IMR-90 (cell line): ENCODE results near the gene PAFAH2. TPM values are rescaled to one million over a fixed set of nuclear protein-coding genes. Genes with fewer than 3 reads are reported as not detected.
A peak's percentile ranks its signal among the peaks of the same experiment; 100 is the strongest.

ENCODE experiments used
- ATAC-seq: fragments of 200-7000 bp; cut with Tn5 transposase; 2 replicates; pipeline ENCODE4 v1.9.1; 2020; ENCODE audit warnings: low read depth, mild to moderate bottlenecking, moderate library complexity
- BruUV-seq: library from RNA; stranded (reverse); fragments of 400-500 nt; replicated peaks from 2 replicates; lab custom pipeline; 2021; lab: Mats Ljungman, UMichigan
- CTCF ChIA-PET: fragments of 300-600 bp; formaldehyde crosslinking; extraction: SDS; loops from one replicate; lab custom pipeline; 2021; ENCODE audit warnings: antibody characterized with exemption; lab: Yijun Ruan, JAX
- POLR2A ChIA-PET: fragments of 300-600 bp; sonication (Branson Sonifier 250); formaldehyde crosslinking; loops from one replicate; lab custom pipeline; 2022; ENCODE audit warnings: antibody characterized with exemption; ENCODE audit not compliant: unreplicated experiment; lab: Charles Lee
- DNase-seq: peaks from one replicate; pipeline ENCODE4 v3.0.0; 2013
- H2AFZ ChIP-seq: replicated peaks from 2 replicates; pipeline ENCODE3; 2013; ENCODE audit warnings: low read length, mild to moderate bottlenecking; ENCODE audit not compliant: poor library complexity
- H2AK5ac ChIP-seq: 2 replicates; pipeline ENCODE4 v1.6.1; 2013; ENCODE audit warnings: low read depth, low read length, inconsistent platforms
- H2AK9ac ChIP-seq: replicated peaks from 2 replicates; pipeline ENCODE3; 2013; ENCODE audit warnings: mild to moderate bottlenecking, low read depth, low read length, moderate library complexity; ENCODE audit not compliant: poor library complexity
- H2BK120ac ChIP-seq: 2 replicates; pipeline ENCODE4 v1.6.1; 2013; ENCODE audit warnings: low read depth, low read length, inconsistent platforms
- H2BK15ac ChIP-seq: 3 replicates; pipeline ENCODE4 v1.6.1; 2013; ENCODE audit warnings: low read depth, low read length, inconsistent platforms
- H2BK20ac ChIP-seq: 2 replicates; pipeline ENCODE4 v1.6.1; 2013; ENCODE audit warnings: low read depth, mild to moderate bottlenecking, inconsistent platforms, low read length, moderate library complexity
- H2BK5ac ChIP-seq: 2 replicates; pipeline ENCODE4 v1.6.1; 2013; ENCODE audit warnings: mild to moderate bottlenecking, low read depth, low read length, inconsistent platforms; ENCODE audit not compliant: poor library complexity, severe bottlenecking
- H3K14ac ChIP-seq: replicated peaks from 2 replicates; pipeline ENCODE4 v1.6.1; 2013; ENCODE audit warnings: low read depth, low read length, inconsistent platforms
- H3K18ac ChIP-seq: 2 replicates; pipeline ENCODE4 v1.6.1; 2013; ENCODE audit warnings: low read depth, low read length, control low read depth
- H3K23ac ChIP-seq: 2 replicates; pipeline ENCODE4 v1.6.1; 2013; ENCODE audit warnings: low read depth, low read length, inconsistent platforms
- H3K27ac ChIP-seq: 2 replicates; pipeline ENCODE4 v1.5.1; 2013; ENCODE audit warnings: mild to moderate bottlenecking, control low read depth, low read length; ENCODE audit not compliant: insufficient read depth
- H3K27me3 ChIP-seq: 2 replicates; pipeline ENCODE4 v1.6.1; 2013; ENCODE audit warnings: low read length; ENCODE audit not compliant: control insufficient read depth, insufficient read depth
- H3K36me3 ChIP-seq: 2 replicates; pipeline ENCODE4 v1.6.1; 2013; ENCODE audit warnings: low read length, mixed read lengths; ENCODE audit not compliant: control insufficient read depth, insufficient read depth
- H3K4ac ChIP-seq: 2 replicates; pipeline ENCODE4 v1.6.1; 2013; ENCODE audit warnings: low read depth, low read length, inconsistent platforms
- H3K4me1 ChIP-seq: 2 replicates; pipeline ENCODE4 v1.6.1; 2013; ENCODE audit warnings: low read length, mixed read lengths; ENCODE audit not compliant: control insufficient read depth, insufficient read depth
- H3K4me2 ChIP-seq: 2 replicates; pipeline ENCODE4 v1.6.1; 2013; ENCODE audit warnings: low read depth, mild to moderate bottlenecking, control low read depth, low read length, moderate library complexity
- H3K4me3 ChIP-seq: 2 replicates; pipeline ENCODE4 v1.5.1; 2013; ENCODE audit warnings: low read depth, mild to moderate bottlenecking, control low read depth, low read length, moderate library complexity; ENCODE audit not compliant: insufficient read depth
- H3K56ac ChIP-seq: 2 replicates; pipeline ENCODE4 v1.6.1; 2013; ENCODE audit warnings: low read length, inconsistent platforms; ENCODE audit not compliant: insufficient read depth; ENCODE audit errors: extremely low read depth
- H3K79me1 ChIP-seq, 2 experiments: 2 replicates each; pipeline ENCODE4 v1.6.1; 2013; ENCODE audit warnings: low read length in 2 of 2, inconsistent platforms in 1 of 2, low read depth in 1 of 2
- H3K9ac ChIP-seq: 2 replicates; pipeline ENCODE4 v1.6.1; 2013; ENCODE audit warnings: low read depth, low read length, control low read depth
- H3K9me1 ChIP-seq: 2 replicates; pipeline ENCODE4 v1.6.1; 2013; ENCODE audit warnings: low read length, inconsistent platforms; ENCODE audit not compliant: insufficient read depth
- H3K9me3 ChIP-seq: 2 replicates; pipeline ENCODE4 v1.6.1; 2013; ENCODE audit warnings: low read length; ENCODE audit not compliant: control insufficient read depth, insufficient read depth
- H4K20me1 ChIP-seq: 2 replicates; pipeline ENCODE4 v1.6.1; 2013; ENCODE audit warnings: low read length, inconsistent platforms; ENCODE audit not compliant: insufficient read depth
- H4K5ac ChIP-seq: 2 replicates; pipeline ENCODE4 v1.6.1; 2013; ENCODE audit warnings: mild to moderate bottlenecking, low read depth, low read length, control low read depth
- H4K8ac ChIP-seq, 2 experiments: 2 replicates each; pipeline ENCODE4 v1.6.1; 2013; ENCODE audit warnings: low read depth in 2 of 2, low read length in 2 of 2, control low read depth in 1 of 2, inconsistent platforms in 1 of 2
- H4K91ac ChIP-seq: 2 replicates; pipeline ENCODE4 v1.6.1; 2013; ENCODE audit warnings: low read depth, low read length, inconsistent platforms; ENCODE audit not compliant: insufficient read depth
- BHLHE40 ChIP-seq: fragments of 150-350 bp; IDR thresholded peaks from 2 replicates; pipeline ENCODE4 v1.6.1; 2016; ENCODE audit warnings: mild to moderate bottlenecking, low read depth, low read length
- CHD1 ChIP-seq: IDR thresholded peaks from 2 replicates; pipeline ENCODE4 v1.6.1; 2012; ENCODE audit warnings: low read depth, low read length, improper control_type of control experiment
- ELK1 ChIP-seq: fragments of 150-350 bp; IDR thresholded peaks from 2 replicates; pipeline ENCODE4 v1.6.1; 2016; ENCODE audit warnings: low read depth, mild to moderate bottlenecking, low read length, moderate library complexity, borderline replicate concordance
- FOS ChIP-seq: fragments of 150-350 bp; IDR thresholded peaks from 2 replicates; pipeline ENCODE4 v1.6.1; 2016; ENCODE audit warnings: low read depth, low read length
- MXI1 ChIP-seq: IDR thresholded peaks from 2 replicates; pipeline ENCODE4 v1.6.1; 2012; ENCODE audit warnings: low read depth, mild to moderate bottlenecking, low read length, moderate library complexity, borderline replicate concordance
- NFE2L2 ChIP-seq: fragments of 150-350 bp; IDR thresholded peaks from 2 replicates; pipeline ENCODE4 v1.6.1; 2016; ENCODE audit warnings: low read depth, mild to moderate bottlenecking, low read length
- RCOR1 ChIP-seq: IDR thresholded peaks from 2 replicates; pipeline ENCODE4 v1.6.1; 2012; ENCODE audit warnings: mild to moderate bottlenecking, low read length, improper control_type of control experiment; ENCODE audit not compliant: insufficient replicate concordance
- SMC3 ChIP-seq: fragments of 150-350 bp; IDR thresholded peaks from 2 replicates; pipeline ENCODE4 v1.6.1; 2016; ENCODE audit warnings: low read depth, mild to moderate bottlenecking, antibody characterized with exemption, low read length, moderate library complexity
- WGBS, 2 experiments: methylation state at CpG; one replicate each; pipeline versions ENCODE4 v1.1.5 to v1.1.7; 2013; ENCODE audit warnings: missing lambda C conversion rate in 2 of 2; ENCODE audit not compliant: insufficient read length in 1 of 2; ENCODE audit errors: extremely low coverage in 2 of 2; 5-methylcytosine and 5-hydroxymethylcytosine counted together
- dilution Hi-C: fragments of 300-500 bp; cut with HindIII; formaldehyde crosslinking; loops from one replicate; pipeline ENCODE4 v1.14.3; 2018; ENCODE audit warnings: low sequenced_read_pairs; ENCODE audit not compliant: unreplicated experiment
- in situ Hi-C: fragments of 300-500 bp; cut with MboI; formaldehyde crosslinking; loops from 3 replicates; pipeline ENCODE4 v1.14.3; 2019; ENCODE audit warnings: low sequenced_read_pairs, inconsistent platforms, mixed read lengths
- intact Hi-C: fragments of 100-400 bp; cut with micrococcal nuclease; formaldehyde crosslinking; loops from 2 replicates; pipeline ENCODE4 v1.10.0; 2022
- polyA plus RNA-seq, 3 experiments: library from polyadenylated mRNA; depleted of rRNA; stranded (reverse); fragments of >200 nt; gene quantifications; 2 replicates each; pipeline ENCODE4 v1.2.3, GENCODE V29; 2012; ENCODE audit warnings: low replicate concordance in 1 of 3
- total RNA-seq: library from RNA; depleted of rRNA; stranded (reverse); fragments of >200 nt; gene quantifications from 2 replicates; pipeline ENCODE4 v1.2.3, GENCODE V29; 2012

PAFAH2 gene
- total and polyA plus RNA-seq, 2 of the 4 experiments (the other 2 are of a cell fraction) = 8.3 to 12.2 TPM

- 23% methylated on average over 5 of the region's 15 CpGs; no CpG with 5 or more reads in 1 of the 2 experiments for whole genome bisulfite sequencing, 2 experiments
- H3K27ac ChIP-seq = no peak within 1 kb of the TSS; the same call in 1 of the 2 replicates
- no peak within 1 kb of the TSS for H3K56ac ChIP-seq
- dilution Hi-C loops (no loop called here), in situ Hi-C loops (no loop called here), intact Hi-C loops (no loop called here)
- H2BK20ac ChIP-seq = peak within 1 kb of the TSS; percentile 71; the same call in 1 of the 2 replicates
- H3K14ac ChIP-seq = peak within 1 kb of the TSS; percentile 46
- H3K23ac ChIP-seq = peak within 1 kb of the TSS; percentile 29; the same call in 1 of the 2 replicates
- no peaks in the 10 kb centered on the region for H3K79me1 ChIP-seq
- H4K8ac ChIP-seq = peak within 1 kb of the TSS; percentile 75 to 87; a peak in 3 of 4 replicates
- H2BK15ac ChIP-seq = peak within 1 kb of the TSS; percentile 20; the same call in 1 of the 3 replicates
- ChIA-PET CTCF (interaction anchor here (1.2 to 2.0 kb wide), 2 partner anchors 13 to 15 kb away, joined by 5 read pairs; no protein-coding TSS in a partner anchor), POLR2A (no interaction called here)
- peak within 1 kb of the TSS; percentile 42 for H2BK5ac ChIP-seq
- H3K9me1 ChIP-seq = peaks cover 10% of the 10 kb centered on the region
- H3K4me2 ChIP-seq = peak within 1 kb of the TSS; percentile 83
- H3K4me3 ChIP-seq = peak within 1 kb of the TSS; percentile 35
- H3K27me3 ChIP-seq = peaks cover 2% of the 10 kb centered on the region; the same call in 1 of the 2 replicates
- no peaks in the 10 kb centered on the region for H4K20me1 ChIP-seq
- no peak for TF ChIP-seq MXI1
- TF ChIP-seq CHD1 = no peak
- no peak for TF ChIP-seq SMC3
- no peak for TF ChIP-seq FOS
- TF ChIP-seq ELK1 = no peak
- no peak for TF ChIP-seq RCOR1
- no peak for TF ChIP-seq BHLHE40
- TF ChIP-seq NFE2L2 = no peak
- peak within 1 kb of the TSS; percentile 89 for H2AK9ac ChIP-seq
- ATAC-seq (peak; percentile 75), DNase-seq (peak; percentile 63)
- peak within 1 kb of the TSS; percentile 78 for H4K5ac ChIP-seq
- H3K4ac ChIP-seq = peak within 1 kb of the TSS; percentile 60
- peaks cover 29% of the 10 kb centered on the region for H3K4me1 ChIP-seq
- no peaks in the 10 kb centered on the region for H3K9me3 ChIP-seq
- peak within 1 kb of the TSS; percentile 48 for H2AK5ac ChIP-seq
- no TSS peak for BruUV-seq
- peak within 1 kb of the TSS; percentile 62 for H4K91ac ChIP-seq
- peak within 1 kb of the TSS; percentile 69; the same call in 1 of the 2 replicates for H2BK120ac ChIP-seq
- H2AFZ ChIP-seq = peak within 1 kb of the TSS; percentile 93
- H3K36me3 ChIP-seq = no peaks in the 10 kb centered on the region
- H3K9ac ChIP-seq = peak within 1 kb of the TSS; percentile 17
- peak within 1 kb of the TSS; percentile 12; the same call in 1 of the 2 replicates for H3K18ac ChIP-seq
Measured at GRCh38 chr1:26021647-26022403, 24.0 kb upstream of the PAFAH2 start, which contains the start of gene EXTL1. EXTL1 (plus strand) TSS chr1:26021775; CDS start chr1:26022647, 872 bp downstream.
